HG02884 (cell line): Measurements from ENCODE around the gene GNG13.
"Not testable (repeated sequence)": the region's sequence is repeated elsewhere in the genome, so short reads cannot be mapped to it uniquely, and the experiment has no call there.

Source experiments
- ATAC-seq: cut with Tn5 transposase; IDR thresholded peaks from one replicate; pipeline ENCODE4 v1.9.1; 2021; ENCODE audit warnings: mild to moderate bottlenecking, moderate library complexity; ENCODE audit not compliant: unreplicated experiment

Gene GNG13

GRCh38 chr16:781346-782010 is 19.1 kb downstream of the GNG13 start:
- ATAC-seq = no peak

GRCh38 chr16:780296-780695 is 20.2 kb downstream of the GNG13 start:
- no peak for ATAC-seq

GRCh38 chr16:779561-779960 is 21.0 kb downstream of the GNG13 start:
- ATAC-seq = no peak

GRCh38 chr16:778909-779527 is 21.5 kb downstream of the GNG13 start:
- ATAC-seq = no peak

GRCh38 chr16:778447-778846 is 22.1 kb downstream of the GNG13 start:
- no peak for ATAC-seq

GRCh38 chr16:777826-778225 is 22.7 kb downstream of the GNG13 start:
- no peak for ATAC-seq

- no peak for ATAC-seq
These were observed 23.7 kb downstream of the GNG13 start for GRCh38 chr16:776824-777223.

GRCh38 chr16:776298-776697 is 24.2 kb downstream of the GNG13 start:
- ATAC-seq = not testable (repeated sequence)

GRCh38 chr16:775236-775796 is 25.2 kb downstream of the GNG13 start:
- no peak for ATAC-seq

GRCh38 chr16:774086-775001 is 26.2 kb downstream of the GNG13 start:
- ATAC-seq = no peak

- no peak for ATAC-seq
These were observed 27.6 kb downstream of the GNG13 start for GRCh38 chr16:772959-773358.

GRCh38 chr16:770411-770810 is 30.1 kb downstream of the GNG13 start:
- ATAC-seq = no peak

GRCh38 chr16:769934-770333 is 30.6 kb downstream of the GNG13 start:
- no peak for ATAC-seq

GRCh38 chr16:769184-769784 is 31.2 kb downstream of the GNG13 start:
- no peak for ATAC-seq

GRCh38 chr16:768428-768827 is 32.1 kb downstream of the GNG13 start:
- ATAC-seq = no peak

- no peak for ATAC-seq
These were observed 32.7 kb downstream of the GNG13 start for GRCh38 chr16:767743-768235.

GRCh38 chr16:766820-767640 is 33.5 kb downstream of the GNG13 start:
- no peak for ATAC-seq

- ATAC-seq = no peak
These were observed 34.3 kb downstream of the GNG13 start for GRCh38 chr16:766008-766819.

GRCh38 chr16:765488-765865 is 35.1 kb downstream of the GNG13 start:
- ATAC-seq = no peak
